NK-92 (cell line): ENCODE data around the gene GRM5.
"Not testable (repeated sequence)": the region's sequence is repeated elsewhere in the genome, so short reads cannot be mapped to it uniquely, and the experiment has no call there.

Experiments used
- DNase-seq: peaks from one replicate; lab custom pipeline; 2025; ENCODE audit not compliant: unreplicated experiment; lab: John Stamatoyannopoulos, UW

GRM5 gene

DNA sequence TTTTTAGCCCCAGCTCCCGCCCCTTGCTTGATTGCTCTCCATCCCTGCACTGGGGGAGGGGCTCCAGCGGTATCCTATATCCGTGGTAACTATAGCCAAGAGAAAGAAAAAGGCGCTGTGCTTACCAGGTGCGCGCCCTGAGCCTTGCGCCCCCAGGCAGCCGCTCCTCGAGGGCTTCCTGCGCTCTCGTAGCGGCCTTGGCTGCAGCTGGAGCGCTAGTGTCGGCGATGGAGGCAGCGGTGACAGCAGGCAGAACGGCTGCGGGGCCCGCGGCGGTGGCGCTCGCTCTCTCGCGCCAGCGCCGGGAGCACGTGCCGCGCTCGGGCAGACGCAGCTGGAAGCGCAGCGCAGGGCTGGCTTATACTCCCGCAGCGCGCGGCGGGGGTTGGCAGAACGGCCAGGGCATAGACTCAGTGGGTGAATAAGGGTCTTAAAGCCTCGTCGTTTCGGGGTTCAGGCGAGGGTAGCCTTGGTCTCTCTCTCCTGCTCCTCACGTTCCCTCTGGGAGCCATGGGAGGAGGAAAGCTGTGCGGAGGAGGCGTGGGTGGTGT, at the start of gene GRM5:
GRM5 (minus strand) TSS at position 332 of the 551 bp plus-strand sequence. CDS start 18,110 bp downstream, outside the sequence.
- DNase-seq, result not testable (repeated sequence)

DNA sequence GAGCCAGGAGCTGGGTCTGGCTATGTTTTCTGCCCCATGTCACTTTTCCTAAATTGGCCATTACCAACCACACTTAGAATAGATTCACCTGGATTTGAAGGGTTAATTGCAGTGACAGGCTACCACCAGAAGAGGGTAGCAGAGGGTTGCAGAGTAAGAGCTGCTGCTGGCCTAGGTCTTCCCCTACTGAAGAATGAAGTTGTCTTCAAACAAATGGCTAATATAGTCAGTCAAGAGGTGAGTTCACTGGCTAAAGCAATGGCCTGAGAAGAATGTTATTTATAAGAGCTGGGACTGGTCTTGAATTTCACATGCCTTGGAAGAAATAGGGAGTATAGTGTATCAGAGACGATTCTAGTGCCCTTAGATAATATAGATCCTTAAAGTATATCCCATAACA, 32.2 kb upstream of the GRM5 start:
- DNase-seq, result not testable (repeated sequence)

DNA sequence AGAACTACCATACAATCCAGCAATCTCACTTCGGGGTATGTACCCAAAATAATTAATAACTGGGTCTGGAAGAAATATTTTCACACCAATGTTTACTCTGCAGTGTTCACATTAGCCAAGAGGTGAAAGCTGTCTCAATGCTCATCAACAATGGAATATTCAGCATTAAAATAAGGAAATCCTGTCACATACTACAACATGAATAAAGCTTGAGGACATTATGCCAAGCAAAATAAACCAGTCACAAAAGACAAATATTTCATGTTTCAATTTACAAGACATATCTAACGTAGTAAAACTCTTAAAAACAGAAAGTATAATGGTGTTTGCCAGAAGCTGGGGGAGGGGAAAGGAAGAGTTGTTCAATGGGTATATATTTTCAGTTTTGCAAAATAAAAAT, 28.0 kb upstream of the GRM5 start:
- not testable (repeated sequence) for DNase-seq

DNA sequence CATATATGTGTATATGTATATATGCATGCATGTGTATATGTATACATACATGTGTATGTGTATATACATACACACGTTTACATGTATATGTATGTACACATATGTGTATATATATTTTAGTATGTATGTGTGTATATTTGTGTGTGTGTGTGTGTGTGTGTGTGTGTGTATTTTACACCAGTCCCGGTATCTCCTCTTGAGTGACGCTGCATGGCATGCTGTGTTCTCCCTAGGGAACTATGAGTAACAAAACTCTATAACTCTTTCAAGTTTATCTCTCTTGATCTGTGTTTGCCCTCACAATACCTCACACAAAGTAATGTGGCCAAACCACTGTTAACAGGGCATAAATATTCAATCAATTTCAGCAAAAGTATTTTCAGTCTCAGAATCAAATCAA, 19.2 kb upstream of the GRM5 start:
- not testable (repeated sequence) for DNase-seq

DNA sequence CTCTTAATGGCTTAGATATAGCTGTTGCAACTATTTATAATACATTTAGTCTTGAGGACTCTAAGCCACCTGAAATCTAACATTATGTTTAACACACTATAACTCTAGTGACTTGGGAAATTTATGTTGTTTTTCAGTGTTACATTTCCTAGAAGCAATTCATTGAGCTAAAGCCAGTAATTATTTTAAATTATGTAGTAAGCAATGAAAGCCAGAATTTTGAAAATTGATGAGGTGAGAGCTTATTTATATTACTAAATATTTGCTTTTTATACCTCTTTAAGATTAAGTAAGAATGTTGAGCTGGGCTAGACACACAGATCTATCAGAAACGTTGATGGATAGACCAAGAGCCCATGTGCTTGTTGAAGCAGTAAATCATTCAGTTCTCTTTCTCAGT, 5.1 kb upstream of the GRM5 start:
- DNase-seq, result not testable (repeated sequence)

DNA sequence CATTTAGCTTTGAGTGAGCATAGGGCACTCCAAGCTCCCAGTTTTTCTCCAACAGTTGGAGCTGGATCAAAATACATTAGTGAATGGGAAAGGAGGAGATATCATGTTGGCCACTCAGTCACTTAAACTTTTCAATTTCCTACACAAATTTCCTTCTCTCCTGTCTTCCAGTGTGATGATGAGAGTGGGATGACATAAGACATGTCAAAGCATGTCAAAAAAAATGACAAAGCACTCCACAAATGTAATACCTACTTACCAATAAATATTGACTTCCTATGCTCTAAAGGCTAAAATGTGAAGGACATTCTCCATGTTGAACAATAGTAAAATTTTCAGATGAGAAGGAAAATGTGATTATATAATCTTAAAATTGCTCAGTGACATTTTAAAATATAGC, 1.5 kb upstream of the GRM5 start:
- no peak for DNase-seq

DNA sequence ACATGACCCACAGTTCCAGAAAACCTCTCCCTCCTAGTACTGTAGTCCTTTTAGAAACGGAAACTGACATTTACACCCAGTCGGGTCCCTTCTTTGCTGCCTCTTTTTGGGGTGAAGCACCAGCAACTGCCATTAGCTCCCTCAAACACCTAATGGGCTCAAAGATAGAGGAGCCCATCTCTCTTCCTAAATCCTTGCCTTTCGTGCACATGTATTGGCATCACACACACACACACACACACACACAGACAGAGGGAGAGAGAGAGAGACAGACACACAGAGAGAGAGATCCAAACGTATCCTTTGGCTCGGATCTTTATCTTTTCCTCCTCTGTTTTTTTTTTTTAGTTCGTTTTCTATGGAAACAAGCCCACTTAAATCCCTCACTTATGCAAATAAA, 716 bp downstream of the GRM5 start:
- no peak for DNase-seq

DNA sequence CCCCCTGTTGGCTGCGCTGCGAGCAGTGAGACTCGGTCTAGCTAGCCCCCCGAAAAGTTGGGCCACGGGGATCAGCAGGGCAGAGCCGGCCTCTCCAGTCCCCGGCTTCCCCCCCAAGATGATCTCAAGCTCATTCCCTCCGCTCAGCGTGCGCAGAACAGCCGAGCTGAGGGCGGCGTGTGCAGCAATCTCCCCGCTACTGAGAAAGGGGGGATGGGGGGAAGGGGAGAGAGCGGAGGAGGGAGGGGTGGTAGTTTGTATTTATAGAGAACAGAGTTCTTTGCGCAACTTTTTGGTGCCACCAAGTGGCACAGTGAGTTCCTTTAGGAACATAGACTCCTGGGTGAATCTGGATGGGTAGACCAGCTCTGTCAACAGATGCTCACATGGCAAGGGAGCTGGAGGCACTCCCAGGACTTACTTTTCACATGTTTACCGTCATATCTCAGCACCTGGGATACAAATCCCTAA, 2.3 kb downstream of the GRM5 start:
- not testable (repeated sequence) for DNase-seq

DNA sequence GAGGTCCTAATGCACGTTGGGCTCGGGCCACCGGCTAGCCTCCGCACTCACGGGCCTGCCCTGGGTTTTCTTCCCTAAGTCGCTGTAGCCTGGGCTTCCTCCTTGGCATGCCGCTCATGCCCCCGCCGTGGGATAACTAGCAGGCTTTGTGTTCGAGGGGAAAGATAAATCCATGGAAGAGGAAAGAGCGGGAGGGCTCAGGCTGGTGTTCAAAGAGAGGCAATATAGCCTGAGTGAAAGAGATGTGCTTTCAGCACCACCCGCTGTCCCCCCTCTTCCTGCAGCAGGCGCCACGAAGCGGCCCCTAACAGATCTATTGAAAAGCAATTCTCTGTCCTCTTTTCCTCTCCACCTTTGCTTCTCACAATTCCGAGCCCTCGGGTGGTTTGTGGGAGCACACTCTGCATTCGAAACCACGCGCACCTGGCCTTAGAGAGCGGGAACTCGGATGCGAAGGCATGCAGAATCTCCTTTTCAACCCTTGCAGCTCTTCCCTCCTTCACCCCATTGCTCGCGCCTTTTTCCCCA, 2.9 kb downstream of the GRM5 start:
- DNase-seq, result not testable (repeated sequence)

DNA sequence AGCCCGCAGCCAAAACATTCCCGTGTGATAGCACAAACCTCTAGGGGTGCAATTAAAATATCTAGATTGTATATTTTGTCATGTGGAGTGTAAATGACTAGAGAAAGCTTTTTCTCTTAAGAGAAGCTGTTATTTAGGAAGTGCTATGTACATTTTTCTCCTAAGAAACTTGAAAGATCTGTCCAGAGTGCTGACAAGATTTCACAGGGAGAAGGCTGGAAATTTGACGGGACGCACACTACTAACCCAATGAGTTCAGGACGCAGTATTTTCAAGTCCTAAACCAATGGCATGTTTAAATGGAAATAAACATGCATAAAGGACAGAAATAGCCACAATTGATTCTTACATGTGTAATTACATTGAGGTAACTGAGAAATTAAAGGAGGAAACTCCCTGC, 3.9 kb downstream of the GRM5 start:
- DNase-seq, result not testable (repeated sequence)

DNA sequence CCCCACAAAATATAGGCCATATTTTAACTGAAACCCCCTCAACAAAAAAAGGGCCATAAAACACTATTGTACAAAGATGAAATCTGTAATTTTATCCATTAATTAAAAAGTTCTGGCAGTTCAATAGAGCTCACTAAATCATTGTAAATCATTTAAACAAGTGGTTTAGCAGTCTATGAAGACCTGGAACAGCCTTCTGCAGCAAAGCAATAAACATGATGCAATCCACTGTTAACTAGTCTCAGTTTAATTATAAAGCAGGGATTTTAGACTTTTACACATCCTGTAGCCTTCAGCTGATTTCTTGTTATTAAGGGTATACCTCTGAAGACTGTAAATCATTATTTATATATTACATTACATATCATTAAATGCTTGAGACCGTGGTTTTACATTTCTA, 8.4 kb downstream of the GRM5 start:
- not testable (repeated sequence) for DNase-seq

DNA sequence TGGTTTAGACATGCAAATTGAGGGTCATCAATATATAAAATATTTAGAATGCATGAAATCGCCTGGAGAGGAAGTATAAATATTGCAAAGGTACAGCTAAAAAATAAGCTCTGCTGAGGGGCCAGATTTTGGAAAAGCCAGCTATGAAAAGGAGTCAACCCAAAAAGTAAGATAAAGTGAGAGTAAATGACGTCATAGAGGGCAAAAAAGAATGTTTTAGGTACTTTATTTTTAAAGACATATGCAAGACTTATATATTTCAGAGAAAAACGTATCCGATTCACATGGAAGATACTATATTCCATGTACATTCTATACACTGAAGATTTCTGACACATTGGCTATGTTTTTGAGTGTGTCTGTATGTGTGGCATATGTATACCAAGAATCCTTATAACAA, 13.6 kb downstream of the GRM5 start:
- DNase-seq, result no peak

DNA sequence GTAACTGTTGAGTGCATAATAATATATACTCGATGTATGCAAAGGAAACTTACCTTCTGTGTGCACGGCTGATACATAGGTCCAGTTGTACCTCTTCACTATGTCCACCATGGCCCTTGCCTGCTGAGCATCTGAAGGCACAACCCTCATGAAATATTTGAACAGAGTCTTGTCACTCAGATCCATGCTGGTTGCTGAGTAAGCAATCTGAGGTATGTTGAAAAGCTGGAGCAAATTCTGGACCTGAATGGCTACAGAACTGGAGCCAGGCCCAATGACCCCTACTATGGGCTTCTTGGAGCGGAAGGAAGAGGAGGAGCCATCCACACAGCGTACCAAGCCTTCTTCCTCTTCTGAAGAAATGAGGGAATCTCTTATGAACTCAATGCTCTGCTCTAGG, 18.6 kb downstream of the GRM5 start:
- not testable (repeated sequence) for DNase-seq

DNA sequence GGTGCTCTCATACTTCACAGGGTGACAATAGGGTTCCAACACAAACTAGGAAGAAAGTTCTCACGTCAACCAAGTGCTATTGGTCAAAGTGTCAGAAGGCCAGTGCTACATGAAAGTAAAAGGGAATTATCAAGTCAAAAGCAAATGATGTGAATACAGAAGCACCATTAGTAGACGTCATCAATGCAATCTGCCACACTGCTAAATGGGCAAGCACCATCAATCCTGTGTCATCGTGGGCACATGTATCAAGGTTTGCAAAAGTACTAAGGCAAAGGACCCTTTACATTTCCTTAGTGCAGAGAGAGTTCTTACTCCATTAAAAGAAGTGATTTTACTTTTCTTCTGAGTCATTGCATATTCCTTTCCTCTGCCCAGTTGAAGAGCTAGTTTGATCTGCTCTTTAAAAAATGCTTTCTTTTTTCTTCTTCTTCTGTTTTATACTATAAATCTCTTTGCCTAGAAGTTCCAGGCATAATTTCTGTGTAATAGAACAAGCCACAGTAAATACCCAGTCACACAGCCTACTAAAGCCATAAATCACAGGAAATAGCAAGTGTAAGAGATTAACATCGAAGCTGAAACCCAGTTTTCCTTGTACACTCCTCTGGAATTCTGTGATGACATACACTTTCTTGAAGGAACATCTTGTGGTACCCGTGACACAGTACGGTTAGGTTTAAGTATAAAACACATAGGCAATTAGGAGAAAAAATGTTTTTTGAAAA, 21.8 kb downstream of the GRM5 start:
- not testable (repeated sequence) for DNase-seq

DNA sequence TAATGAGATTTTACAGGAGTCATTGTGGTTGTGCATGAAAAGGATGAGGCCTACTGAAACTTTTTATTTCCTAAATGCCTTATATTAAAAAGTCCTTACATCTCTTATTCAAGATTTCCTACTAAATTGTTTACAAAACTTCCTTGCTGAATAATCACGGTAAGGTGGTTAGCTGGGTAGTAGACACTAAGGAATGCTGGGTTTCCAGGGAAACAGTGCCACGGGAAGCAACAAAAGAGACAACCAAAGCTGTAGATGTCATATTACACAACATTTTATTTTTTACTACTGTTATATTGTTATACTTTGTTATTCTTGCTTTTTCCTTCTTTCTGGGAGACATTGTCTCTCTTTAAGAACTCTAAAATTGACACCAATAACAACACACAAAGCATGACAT, 36.1 kb downstream of the GRM5 start:
- not testable (repeated sequence) for DNase-seq

DNA sequence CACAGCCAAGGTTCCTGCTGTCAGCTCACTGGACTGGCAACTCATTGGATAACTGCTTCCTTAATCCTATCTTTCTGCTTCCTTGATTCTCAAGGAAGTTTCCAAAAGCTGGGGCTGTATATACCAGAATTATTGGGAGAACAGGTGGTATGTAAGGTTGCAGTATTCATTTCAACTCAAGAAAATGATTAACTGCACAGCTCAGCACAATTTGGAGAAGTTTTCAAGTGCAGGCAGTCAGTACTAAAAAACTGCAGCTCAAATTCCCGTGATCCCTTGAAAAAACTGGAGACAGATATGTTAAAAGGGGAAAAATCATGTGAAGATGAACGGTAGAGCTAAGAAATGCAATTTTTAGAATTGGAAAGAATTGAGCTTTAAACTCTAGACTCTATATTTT, 44.4 kb downstream of the GRM5 start:
- no peak for DNase-seq

DNA sequence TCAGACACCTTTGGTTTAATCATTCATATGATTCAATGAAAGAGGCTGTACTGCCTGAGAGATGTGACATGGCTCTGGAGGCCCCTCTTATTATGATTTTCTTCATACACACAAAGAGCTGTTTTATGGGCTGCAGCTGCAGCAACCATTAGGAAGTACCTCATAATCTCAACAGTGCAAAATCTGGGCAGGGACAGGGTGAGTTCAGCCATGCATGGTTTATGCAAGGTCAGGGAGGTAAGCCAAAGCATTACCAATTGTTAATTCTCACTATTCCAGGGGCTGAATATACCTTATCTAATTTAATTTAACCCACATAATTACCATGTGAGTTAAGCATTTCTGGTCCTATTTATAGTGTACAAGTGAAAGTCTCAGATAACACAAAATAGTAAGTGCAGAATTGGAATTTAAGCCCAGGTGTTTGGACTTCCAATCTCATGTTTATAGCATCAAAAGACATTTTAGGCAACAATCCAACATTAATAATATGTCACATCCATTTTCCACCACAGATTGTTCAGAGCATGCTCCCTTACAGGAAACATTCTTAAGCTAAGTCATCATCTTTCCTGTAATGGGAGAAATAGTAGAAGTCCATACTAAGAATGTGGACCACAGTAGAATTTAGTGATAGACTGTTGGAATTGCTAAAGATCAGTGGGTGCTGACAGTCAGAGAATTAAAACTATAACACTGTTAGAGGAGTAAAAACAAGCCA, 45.8 kb downstream of the GRM5 start:
- not testable (repeated sequence) for DNase-seq

DNA sequence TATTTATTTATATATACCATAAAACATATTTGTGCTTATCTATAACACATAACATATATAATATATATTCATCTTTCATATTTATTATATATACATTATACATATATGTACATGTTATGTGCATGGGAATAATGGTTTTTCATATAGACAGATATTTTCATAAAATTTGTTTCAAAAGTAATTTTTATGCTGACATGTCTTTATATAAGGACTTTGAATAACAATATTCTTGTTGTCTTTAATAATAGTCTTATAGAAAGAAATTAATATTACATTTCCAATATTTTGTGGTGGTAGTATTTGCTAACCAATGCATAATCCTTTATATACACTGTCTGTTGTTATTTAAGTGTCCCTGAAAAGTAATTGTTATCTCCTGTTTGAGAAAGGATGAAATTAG, 49.6 kb downstream of the GRM5 start:
- no peak for DNase-seq

DNA sequence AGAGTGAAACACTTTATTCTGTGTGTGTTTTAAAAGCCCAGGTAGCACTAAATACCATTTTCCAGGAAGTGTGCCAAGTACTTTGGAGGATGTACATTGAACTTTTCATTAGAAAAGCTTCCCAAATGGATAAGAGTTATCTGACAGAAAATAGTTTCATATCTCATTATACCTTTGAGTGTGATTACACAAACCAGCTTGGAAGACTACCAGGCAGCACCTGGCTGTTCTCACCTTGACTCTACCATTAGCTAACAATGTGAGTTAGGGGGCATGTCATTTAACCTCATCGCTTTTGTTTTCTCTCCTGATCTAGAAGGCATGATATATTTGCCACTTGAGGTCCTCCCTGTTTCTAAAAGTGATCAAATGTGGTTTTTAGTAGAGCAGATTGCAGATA, 50.2 kb downstream of the GRM5 start:
- no peak for DNase-seq

DNA sequence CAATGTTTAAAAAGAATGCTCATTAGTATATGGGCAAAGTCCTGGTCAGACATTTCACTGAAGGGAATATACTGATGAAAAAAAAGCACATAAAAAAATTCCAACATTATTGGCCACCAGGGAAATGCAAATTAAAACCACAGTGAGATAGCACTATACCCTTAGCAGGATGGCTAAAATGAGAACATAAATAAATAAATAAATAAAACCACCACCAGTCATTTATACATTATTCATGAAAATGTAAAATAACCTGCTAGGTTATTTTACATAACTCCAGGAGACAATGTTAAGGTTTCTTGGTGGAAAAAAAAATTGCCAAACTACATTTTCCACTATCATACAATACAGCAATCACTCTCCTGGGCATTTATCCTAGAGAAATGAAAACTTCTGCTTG, 64.9 kb downstream of the GRM5 start:
- not testable (repeated sequence) for DNase-seq

DNA sequence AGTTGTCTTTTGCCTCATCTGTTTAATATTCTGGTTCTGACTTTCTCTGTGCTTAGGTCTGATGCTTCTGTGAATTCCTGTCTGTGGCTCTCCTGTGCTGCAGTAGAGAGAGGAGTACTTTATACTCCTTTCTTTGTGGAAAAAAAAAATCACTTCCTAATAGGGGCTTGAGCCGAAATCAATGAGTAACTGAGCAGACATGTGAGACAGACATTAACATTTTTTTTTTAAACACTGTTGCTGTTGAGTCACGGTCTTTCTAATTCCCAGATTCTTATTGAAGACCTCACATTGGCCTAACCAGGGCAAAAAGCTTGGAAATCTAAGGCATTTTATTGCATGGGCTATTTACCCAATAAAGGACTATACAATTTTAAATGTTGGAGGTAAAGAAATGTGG, 86.1 kb downstream of the GRM5 start:
- DNase-seq, result no peak

DNA sequence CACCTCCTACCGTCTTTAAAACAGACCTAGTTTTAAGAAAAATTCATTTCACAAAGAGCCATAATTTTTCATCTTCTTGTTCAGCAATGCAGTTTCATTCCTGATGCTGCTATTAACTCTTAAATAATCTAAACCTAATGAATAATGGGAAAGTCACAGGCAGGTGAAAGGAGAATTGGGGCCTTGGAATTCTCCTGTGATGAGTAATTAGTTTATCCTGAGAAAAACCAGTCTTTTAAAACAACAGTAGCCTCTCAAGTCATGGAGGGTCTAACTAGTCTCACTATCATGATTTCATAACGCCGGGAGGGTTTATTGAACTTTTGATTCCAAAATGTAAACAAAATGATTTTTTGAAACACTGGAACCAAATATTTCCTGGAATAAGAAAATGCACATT, 86.8 kb downstream of the GRM5 start:
- DNase-seq, result not testable (repeated sequence)
